Upper lobe of right lung (tissue), 1 donor: ENCODE measurements around the gene CFAP299. TPM values are rescaled to one million over a fixed set of nuclear protein-coding genes. Genes with fewer than 3 reads are reported as not detected.

Experiments
- ATAC-seq: fragments of 200-7000 bp; cut with Tn5 transposase; one replicate; pipeline ENCODE4 v1.9.1; 2020; ENCODE audit warnings: mild to moderate bottlenecking, moderate library complexity
- DNase-seq: peaks from one replicate; pipeline ENCODE4 v3.0.0-alpha.2; 2020
- H3K27ac ChIP-seq: fragments of 200-600 bp; one replicate; pipeline ENCODE4 v1.8.0; 2022
- H3K27me3 ChIP-seq: fragments of 200-600 bp; one replicate; pipeline ENCODE4 v1.8.0; 2022; ENCODE audit warnings: mild to moderate bottlenecking
- H3K36me3 ChIP-seq: fragments of 200-600 bp; one replicate; pipeline ENCODE4 v1.8.0; 2022
- H3K4me1 ChIP-seq: fragments of 200-600 bp; one replicate; pipeline ENCODE4 v1.8.0; 2022
- H3K4me3 ChIP-seq: fragments of 200-600 bp; one replicate; pipeline ENCODE4 v1.8.0; 2022; ENCODE audit warnings: mild to moderate bottlenecking
- H3K9me3 ChIP-seq: fragments of 200-600 bp; one replicate; pipeline ENCODE4 v1.8.0; 2022
- CTCF ChIP-seq: fragments of 200-600 bp; IDR thresholded peaks from one replicate; pipeline ENCODE4 v1.8.0; 2022; ENCODE audit warnings: antibody characterized with exemption
- intact Hi-C: fragments of 100-400 bp; cut with DNase I; formaldehyde crosslinking; loops from one replicate; pipeline ENCODE4 v1.11.0; 2022
- total RNA-seq: library from RNA; stranded (reverse); fragmentation: NEBNext Ultra II Directional; extraction: Animal tissue kit (Norgen Biotek cat#: 25700); gene quantifications from one replicate; pipeline ENCODE4 v1.2.1, GENCODE V29; 2021
- donor health status: DM: no; HTN: yes; CAD: no; lungs with severe emphysema.

Gene CFAP299
- total RNA-seq, 1 donor from 2014 or later: not detected

- no peaks in the 10 kb centered on the region for H3K9me3 ChIP-seq
- H3K36me3 ChIP-seq: no peaks in the 10 kb centered on the region
- H3K27ac ChIP-seq: no peak overlapping the region
- DNase-seq: no peak
- intact Hi-C loops: no loop called here
- no peaks in the 10 kb centered on the region for H3K4me1 ChIP-seq
- H3K27me3 ChIP-seq: no peaks in the 10 kb centered on the region
- no peak for ATAC-seq
- TF ChIP-seq CTCF: no peak
- no peak overlapping the region for H3K4me3 ChIP-seq
Observed at GRCh38 chr4:80423553-80424224, 88.2 kb downstream of the CFAP299 start.

GRCh38 chr4:80424225-80424581, 88.7 kb downstream of the CFAP299 start:
- Histone ChIP-seq H3K27ac (no peak overlapping the region), H3K36me3 (no peaks in the 10 kb centered on the region), H3K9me3 (no peaks in the 10 kb centered on the region), H3K4me1 (no peaks in the 10 kb centered on the region), H3K4me3 (no peak overlapping the region), H3K27me3 (no peaks in the 10 kb centered on the region)
- intact Hi-C loops: no loop called here
- ATAC-seq: no peak
- no peak for DNase-seq
- no peak for TF ChIP-seq CTCF

- intact Hi-C loops: no loop called here
- ATAC-seq: no peak
- Histone ChIP-seq H3K27me3 (no peaks in the 10 kb centered on the region), H3K4me3 (no peak overlapping the region), H3K9me3 (no peaks in the 10 kb centered on the region), H3K4me1 (no peaks in the 10 kb centered on the region), H3K27ac (no peak overlapping the region), H3K36me3 (no peaks in the 10 kb centered on the region)
- no peak for TF ChIP-seq CTCF
- no peak for DNase-seq
Observed at GRCh38 chr4:80425124-80426100, 89.9 kb downstream of the CFAP299 start.

GRCh38 chr4:80431203-80431965, 95.9 kb downstream of the CFAP299 start:
- Histone ChIP-seq H3K4me1 (no peaks in the 10 kb centered on the region), H3K4me3 (no peak overlapping the region), H3K27ac (no peak overlapping the region), H3K36me3 (no peaks in the 10 kb centered on the region), H3K9me3 (no peaks in the 10 kb centered on the region), H3K27me3 (no peaks in the 10 kb centered on the region)
- intact Hi-C loops: no loop called here
- no peak for ATAC-seq
- no peak for TF ChIP-seq CTCF
- DNase-seq: no peak

- no peaks in the 10 kb centered on the region for H3K4me1 ChIP-seq
- no peaks in the 10 kb centered on the region for H3K36me3 ChIP-seq
- TF ChIP-seq CTCF: no peak
- intact Hi-C loops: no loop called here
- no peaks in the 10 kb centered on the region for H3K27me3 ChIP-seq
- ATAC-seq: no peak
- H3K9me3 ChIP-seq: no peaks in the 10 kb centered on the region
- DNase-seq: no peak
- no peak overlapping the region for H3K4me3 ChIP-seq
- no peak overlapping the region for H3K27ac ChIP-seq
Observed at GRCh38 chr4:80434238-80434637, 98.7 kb downstream of the CFAP299 start.
